GM21529 (cell line): ENCODE measurements around the gene ZNF566.
A peak's percentile ranks its signal among the peaks of the same experiment; 100 is the strongest.
"Not testable (repeated sequence)": the region's sequence is repeated elsewhere in the genome, so short reads cannot be mapped to it uniquely, and the experiment has no call there.

Source experiments
- ATAC-seq: cut with Tn5 transposase; IDR thresholded peaks from one replicate; pipeline ENCODE4 v1.9.1; 2021; ENCODE audit not compliant: unreplicated experiment

Gene ZNF566

DNA sequence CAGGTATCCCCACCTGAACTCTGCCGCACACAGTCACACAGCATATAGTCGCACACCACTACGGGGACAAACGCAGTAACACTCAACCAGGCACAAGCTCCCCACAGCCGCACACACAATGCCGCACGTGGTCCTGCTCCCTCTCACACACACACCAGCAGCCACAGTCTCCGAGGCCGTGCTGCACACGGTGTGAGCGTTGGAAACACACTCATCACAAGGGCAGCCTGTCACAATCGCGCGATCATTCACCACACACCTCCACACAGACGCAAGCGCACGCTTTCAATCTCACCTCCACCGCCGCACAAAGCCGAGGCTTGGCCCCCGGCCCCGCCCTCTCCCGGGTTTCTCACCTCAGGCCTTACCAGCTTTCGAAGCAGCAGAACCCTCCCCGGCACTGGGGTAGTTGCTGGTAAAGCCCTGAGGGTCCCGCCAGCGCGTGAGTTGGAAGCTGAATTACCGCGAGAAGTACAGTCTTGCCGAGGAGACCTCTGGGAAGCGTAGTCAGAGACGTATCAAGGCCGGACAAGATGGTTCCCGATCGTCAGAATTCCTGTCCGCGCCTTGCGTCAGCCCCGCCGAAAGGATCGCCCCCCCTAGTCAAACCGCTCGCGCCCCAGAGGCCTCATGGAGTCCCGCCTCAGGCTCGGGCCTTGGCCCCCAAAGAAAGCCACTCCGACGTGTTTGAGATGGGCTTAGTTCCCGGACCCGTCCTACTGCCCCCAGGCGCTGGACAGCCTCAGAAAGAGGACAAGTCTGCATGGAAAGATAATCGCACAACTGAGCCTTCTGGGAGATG, at the start of gene ZNF566:
Gene ZNF566 (minus strand): TSS at position 444 of the 802 bp plus-strand sequence. CDS start 13,004 bp downstream, outside the sequence.
- ATAC-seq = peak; percentile 90

DNA sequence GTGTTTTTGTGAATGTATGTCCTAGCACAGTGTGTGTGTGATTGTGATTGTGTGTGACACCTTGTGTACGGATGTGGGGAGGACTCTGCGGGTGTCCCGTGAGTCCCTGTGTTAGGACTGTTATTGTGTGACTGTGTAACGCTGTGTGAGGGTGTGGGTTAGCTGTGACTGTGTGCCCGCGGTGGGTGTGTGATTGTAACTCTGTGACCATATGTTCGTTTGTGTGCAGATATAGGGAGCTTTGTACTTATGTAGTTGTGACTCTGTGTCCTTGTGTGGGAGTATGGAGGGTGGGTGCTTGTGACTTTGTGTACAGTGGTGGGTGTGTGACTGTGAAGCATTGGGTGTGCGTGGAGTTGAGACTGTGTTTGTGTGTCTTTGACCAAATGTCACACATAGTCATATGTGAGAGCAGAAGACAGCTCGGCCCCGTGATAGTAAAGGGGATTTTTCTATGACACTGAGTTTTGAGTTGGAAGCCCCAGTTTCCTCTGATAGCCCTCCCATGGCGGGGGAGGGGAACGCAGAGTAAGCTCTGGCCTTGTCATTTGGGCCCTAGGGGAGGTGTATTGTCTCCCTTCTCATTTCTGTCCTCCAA, 39.7 kb upstream of the ZNF566 start:
- peak; percentile 20 for ATAC-seq

DNA sequence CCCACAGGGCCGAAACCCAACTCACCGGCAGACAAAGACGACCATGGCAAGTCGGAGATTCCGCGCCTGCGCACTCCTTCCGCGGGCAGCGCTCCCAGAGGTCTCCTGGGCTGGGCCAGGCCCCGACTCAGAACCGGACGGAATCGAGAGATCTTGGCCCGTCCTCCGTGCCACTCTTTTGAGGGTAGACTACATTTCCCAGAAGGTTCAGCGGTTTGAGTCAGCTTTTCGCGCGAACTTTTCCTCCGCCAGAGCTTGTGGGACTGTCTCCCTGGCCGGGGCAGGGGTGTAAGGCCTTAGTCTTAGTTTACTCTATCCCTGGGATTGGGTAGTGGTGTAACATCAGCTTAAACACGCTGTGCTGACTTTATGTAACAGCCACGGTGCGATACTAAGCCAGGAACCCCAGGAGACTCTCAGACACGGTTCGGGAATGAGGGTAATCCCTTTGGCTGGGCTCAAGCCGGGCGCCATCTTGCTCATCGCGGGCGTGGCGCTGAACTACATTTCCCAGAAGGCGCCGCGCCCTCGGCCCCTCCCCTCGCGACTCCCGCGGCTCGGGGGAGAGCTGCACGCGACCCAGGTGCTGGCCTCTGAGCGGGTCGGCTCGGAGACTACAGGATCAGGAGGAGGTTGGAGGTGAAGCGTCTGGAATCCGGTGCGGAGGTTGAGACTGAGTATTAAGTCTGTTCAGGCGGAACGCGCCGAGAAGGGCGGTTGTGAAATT, 39.0 kb upstream of the ZNF566 start, which contains the start of gene ZNF260:
Gene ZNF260 (minus strand): TSS at position 78 of the 727 bp plus-strand sequence. CDS start 13,033 bp downstream, outside the sequence.
- ATAC-seq = peak; percentile 83

DNA sequence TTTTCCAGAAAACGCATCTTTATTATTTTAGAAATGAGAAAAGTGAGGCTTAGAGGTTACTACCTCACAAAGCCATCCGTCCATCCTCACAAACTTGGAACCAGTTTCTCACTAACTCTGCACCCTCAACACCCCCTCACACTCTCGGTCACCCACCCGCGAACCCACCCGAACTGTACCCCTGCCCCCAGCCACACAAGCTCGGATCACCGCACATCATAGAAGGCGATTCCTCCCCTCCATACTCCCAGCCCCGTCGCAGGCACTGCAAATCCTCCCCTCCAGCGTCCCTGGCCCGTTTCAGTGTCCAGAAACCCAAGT, 38.5 kb upstream of the ZNF566 start:
- ATAC-seq = no peak

DNA sequence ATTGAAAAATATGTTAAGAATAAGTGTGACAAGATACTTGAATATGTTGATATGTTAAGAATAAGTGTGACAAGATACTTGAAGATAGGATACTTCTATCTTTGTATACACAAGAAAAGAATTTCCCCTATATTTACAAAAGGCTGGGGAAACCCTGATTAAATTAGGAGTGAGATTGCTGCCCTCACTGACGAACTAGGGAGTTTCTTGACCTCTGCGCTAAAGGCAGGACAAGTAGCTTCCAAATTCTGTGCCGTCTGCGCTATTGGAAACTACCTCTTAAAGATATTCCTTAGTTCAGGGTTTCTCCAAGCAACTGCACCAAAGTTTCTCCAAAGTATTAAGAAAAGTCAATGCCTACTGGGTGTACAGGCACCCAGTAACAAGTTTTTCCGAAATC, 38.0 kb upstream of the ZNF566 start:
- ATAC-seq = no peak

DNA sequence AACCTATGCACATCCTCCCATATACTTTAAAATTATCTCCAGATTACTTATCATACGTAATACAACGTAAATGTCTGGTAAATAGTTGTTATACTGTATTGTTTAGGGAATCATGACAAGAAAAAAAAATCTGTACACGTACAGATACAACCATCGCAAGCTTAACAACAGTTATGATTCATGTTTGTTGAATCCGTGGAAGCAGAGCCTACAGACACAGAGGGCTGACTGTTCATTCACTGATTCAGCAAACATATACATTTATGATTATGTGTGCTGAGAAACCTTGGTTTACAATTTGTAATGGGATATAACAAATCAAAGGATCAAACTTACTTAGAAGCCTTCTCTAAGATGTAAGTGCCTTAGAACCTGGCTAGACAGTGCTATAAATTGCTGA, 37.2 kb upstream of the ZNF566 start:
- no peak for ATAC-seq

DNA sequence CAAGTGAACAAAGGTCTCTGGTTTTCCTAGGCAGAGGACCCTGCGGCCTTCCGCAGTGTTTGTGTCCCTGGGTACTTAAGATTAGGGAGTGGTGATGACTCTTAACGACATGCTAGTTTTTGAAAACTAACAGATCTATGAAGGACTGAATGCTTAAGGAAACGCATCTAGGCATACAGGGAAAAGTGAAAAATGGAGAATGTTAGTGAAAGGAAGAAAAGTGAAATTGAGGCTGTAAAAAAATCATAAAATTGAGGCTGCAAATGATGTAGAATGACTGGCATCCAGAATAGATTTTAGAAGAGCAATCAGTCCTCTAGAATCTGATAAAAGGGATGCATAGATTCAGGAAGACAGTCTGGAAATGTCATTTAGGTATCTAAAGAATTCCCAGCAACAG, 35.3 kb upstream of the ZNF566 start:
- ATAC-seq = no peak

DNA sequence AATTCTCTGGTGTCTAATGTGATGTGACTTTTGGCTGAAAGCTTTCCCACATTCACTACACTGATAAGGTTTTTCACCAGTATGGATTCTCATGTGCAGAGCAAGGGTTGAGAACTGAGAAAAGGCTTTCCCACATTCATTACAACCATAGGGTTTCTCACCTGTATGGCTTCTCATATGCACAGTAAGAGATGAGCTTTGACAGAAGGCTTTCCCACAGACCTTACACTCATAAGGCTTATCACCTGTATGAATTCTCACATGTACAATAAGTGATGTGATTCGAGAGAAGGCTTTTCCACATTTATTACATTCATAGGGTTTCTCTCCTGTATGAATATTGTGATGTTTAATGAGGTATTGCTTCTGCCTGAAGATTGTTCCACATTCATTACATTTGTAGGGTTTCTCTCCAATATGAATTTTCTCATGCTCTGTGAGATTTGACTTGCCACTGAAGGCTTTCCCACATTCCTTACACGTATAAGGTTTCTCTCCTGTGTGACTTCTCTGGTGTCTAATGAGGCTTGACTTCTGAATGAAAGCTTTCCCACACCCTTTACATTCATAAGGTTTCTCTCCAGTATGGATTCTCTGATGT, 24.8 kb upstream of the ZNF566 start:
- ATAC-seq = no peak

DNA sequence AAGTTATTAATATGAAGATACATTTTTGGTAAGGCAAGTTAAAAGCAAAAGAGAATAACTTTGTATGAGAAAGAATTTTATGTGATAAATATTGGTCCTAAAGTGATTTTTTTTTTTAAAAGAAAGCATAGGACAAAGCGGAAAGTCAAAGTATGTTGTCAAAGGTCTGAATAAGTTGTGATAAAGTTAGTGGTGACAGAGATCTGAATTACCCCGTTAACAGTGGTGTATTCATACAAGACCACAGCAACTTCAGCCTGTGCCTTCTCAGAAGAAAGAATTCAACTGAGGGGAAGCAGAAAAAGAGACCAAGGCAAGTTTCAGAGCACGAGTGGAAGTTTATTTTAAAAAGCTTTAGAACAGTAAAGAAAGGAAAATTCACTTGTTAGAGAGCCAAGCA, 19.0 kb upstream of the ZNF566 start:
- no peak for ATAC-seq

DNA sequence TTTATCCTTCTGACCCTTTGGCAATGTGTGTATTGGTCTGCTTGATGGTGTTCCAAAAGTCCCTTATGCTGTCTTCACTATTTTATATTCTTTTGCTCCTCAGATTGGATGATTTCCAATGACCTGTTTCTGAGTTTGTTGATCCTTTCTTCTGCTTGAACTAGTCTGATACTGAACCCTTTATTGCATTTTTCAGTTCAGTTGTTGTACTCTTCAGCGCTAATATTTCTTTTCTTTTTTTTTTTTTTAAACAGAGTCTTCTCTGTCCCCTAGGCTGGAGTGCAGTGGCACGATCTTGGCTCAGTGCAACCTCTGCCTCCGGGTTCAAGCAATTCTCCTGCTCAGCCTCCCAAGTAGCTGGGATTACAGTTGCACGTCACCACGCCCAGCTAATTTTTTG, 12.6 kb upstream of the ZNF566 start:
- ATAC-seq = no peak

DNA sequence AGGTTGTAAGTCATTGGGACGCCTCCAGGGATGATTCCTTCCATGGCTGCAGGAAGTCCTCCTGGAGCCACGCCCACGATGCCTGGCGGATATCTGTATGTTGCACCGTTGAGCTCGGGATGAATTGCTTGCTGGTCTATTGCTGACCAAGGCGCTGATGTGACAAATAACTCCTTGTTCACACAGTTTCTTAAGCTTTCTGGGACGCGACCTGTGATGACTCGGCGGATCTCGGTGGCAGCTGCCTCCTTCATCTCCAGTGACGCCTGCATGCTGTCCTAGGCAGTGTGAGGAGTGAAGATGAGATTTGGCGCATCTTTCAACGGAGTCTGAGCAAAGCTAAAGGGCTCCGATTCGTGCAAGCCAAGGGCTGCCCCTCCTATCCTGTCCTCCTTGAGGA, 7.6 kb upstream of the ZNF566 start:
- no peak for ATAC-seq

DNA sequence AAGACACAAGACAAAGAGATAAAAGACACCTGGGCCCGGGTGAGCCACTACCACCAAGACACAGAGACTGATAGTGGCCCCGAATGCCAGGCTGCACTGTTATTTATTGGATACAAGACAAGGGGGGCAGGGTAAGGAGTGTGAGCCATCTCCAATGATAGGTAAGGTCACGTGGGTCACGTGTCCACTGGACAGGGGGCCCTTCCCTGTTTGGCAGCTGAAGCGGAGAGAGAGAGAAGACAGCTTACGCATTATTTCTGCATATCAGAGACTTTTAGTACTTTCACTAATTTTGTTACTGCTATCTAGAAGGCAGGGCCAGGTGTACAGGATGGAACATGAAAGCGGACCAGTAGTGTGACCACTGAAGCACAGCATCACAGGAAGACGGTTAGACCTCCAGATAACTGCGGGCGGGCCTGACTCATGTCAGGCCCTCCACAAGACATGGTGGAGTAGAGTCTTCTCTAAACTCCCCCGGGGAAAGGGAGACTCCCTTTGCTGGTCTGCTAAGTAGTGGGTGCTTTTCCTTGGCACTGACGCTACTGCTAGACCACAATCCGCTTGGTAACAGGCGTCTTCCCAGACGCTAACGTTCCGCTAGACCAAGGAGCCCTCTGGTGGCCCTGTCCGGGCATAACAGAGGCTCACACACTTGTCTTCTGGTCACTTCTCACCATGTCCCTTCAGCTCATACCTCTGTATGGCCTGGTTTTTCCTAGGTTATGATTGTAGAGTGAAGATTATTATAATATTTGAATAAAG, 3.5 kb upstream of the ZNF566 start:
- not testable (repeated sequence) for ATAC-seq

DNA sequence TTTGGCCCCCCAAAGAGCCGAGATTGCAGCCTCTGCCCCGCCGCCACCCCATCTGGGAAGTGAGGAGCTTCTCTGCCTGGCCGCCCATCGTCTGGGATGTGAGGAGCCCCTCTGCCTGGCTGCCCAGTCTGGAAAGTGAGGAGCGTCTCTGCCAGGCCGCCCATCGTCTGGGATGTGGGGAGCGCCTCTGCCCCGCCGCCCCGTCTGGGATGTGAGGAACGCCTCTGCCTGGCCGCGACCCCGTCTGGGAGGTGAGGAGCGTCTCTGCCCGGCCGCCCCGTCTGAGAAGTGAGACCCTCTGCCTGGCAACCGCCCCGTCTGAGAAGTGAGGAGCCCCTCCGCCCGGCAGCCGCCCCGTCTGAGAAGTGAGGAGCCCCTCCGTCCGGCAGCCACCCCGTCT, 1.5 kb upstream of the ZNF566 start:
- ATAC-seq = not testable (repeated sequence)

DNA sequence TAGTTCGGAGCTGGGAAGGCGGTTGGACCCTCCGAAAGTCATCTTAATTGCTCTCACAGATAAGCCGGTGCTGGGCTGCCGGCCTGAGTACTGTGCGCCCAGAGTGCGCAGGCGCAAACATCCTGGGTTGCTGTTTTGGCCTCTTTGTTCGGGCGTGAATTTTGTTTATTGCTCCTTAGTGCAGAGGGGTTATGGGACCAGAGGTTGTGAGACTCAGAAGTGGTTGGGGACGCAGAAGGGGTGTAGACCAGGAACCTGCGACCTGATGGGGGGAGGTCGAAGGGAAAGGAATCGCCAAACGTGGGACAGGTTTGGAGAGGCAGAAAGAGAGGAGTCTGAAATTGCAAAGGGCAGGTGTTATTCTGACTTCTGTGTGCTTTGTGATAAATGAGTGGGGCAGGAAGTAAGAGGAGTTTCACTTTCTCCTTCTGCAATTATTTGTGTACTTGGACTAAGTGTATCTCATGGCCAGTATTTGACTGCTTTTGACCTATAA, 607 bp upstream of the ZNF566 start:
- peak; percentile 55 for ATAC-seq

DNA sequence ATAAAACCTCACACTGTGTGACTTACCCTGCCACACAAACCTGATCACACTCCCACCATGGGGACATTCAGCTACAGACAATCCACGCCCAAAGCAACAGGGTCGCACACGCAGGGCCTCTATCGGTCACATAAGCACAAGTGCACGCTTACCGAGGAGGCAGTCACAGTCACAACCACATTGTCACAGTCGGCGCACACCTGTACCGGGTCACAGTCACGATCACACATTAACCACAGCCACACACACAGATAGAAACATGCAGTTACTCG, 579 bp downstream of the ZNF566 start:
- ATAC-seq = peak; percentile 20

DNA sequence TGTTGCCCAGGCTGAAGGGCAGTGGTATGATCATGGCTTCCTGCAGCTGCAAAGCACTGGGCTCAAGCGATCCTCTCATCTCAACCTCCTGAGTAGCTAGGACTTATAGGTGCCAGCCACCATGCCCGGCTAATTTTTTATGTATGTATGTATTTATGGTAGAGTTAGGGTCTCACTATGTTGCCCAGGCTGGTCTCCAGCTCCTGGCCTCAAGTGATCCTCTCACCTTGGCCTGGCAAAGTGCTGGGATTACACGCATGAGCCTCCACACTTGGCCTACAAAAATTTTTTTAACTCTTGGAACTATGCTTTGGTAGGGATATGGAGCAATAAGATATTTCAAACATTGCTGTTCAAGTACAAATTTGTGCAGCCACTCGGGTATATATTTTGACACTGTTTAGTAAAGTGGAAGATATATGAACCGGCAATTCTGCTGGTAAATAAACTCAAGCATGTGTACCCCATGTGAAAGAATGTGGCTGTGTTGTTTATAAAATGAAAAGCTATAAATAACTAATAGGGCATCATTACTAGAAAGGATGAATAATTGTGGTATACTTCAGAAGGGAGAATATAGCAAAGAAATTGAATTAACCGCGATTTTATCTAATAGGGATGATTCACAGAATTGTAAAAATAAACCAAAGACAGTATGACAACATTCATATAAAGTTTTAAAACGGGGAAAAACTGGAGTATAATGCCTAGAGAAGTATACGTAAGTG, 1.1 kb downstream of the ZNF566 start:
- no peak for ATAC-seq

DNA sequence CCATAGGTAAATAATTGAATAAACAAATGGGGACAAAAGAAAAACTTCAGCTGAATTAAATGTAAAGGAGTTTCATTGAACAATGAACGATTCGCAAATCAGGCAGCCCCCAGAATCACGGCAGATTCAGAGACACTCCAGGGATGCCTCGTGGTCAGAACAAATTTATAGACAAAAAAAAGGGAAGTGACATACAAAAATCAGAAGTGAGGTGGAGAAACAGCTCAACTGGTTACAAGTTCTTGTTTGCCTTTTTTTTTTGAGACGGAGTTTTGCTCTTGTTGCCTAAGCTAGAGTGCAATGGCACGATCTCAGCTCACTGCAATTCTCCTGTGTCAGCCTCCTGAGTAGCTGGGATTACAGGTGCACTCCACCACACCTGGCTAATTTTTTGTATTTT, 5.7 kb downstream of the ZNF566 start:
- no peak for ATAC-seq

DNA sequence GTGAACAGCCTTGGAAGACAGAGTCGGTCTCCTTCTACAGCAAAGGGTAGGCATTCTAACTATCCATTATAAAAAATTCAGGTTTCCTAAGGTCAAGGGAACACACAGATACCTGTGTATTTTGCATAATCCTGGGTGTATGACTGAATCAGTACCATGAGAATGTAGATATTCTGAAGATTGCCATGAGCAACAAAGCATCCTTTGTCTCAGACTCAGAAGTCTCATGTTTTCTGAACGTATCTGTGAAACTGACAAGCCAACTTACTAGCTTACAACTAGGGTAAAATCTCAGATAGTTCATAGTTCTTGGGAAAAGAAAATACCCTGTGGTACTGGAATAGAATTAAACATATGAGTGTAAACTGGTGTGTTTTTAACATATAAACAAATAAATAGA, 6.5 kb downstream of the ZNF566 start:
- no peak for ATAC-seq

DNA sequence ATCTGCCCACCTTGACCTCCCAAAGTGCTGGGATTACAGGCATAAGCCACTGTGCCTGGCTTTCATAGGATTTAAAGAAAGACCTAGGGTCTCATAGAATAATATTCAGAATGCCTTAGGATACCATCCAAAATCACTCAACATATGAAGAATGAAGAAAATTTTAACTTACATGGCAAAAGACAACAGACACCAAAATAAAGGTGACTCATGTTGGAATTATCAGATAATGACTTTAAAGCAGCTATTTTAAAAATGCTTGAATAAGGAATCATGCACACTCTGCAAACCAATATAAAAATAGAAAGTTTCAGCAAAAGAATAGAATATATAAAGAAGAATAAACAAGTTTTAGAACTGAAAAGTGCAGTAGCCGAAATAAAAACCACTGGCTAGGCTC, 29.3 kb downstream of the ZNF566 start:
- no peak for ATAC-seq

DNA sequence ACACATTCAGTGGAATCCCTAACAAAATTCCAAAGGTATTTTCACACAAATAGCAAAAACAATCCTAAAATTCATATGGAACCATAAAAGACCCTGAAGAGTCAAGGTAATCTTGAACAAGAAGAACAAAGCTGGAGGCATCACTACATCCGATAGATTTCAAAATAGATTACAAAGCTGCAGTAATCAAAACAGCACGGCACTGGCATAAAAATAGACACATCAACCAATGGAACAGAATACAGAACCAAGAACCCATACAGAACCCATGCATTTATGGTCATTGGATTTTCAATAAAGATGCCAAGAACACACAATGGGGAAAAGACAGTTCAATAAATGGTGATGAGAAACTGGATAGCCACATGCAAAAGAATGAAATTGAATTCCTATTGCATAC, 32.5 kb downstream of the ZNF566 start:
- ATAC-seq = no peak
